ENCODE data around the gene POGZ.

- TF ChIP-seq EZH2 (IDR thresholded peaks at IDR 0.05; ENCODE audit: borderline replicate concordance, low read length): no peak
- TF ChIP-seq, protein P1, sequence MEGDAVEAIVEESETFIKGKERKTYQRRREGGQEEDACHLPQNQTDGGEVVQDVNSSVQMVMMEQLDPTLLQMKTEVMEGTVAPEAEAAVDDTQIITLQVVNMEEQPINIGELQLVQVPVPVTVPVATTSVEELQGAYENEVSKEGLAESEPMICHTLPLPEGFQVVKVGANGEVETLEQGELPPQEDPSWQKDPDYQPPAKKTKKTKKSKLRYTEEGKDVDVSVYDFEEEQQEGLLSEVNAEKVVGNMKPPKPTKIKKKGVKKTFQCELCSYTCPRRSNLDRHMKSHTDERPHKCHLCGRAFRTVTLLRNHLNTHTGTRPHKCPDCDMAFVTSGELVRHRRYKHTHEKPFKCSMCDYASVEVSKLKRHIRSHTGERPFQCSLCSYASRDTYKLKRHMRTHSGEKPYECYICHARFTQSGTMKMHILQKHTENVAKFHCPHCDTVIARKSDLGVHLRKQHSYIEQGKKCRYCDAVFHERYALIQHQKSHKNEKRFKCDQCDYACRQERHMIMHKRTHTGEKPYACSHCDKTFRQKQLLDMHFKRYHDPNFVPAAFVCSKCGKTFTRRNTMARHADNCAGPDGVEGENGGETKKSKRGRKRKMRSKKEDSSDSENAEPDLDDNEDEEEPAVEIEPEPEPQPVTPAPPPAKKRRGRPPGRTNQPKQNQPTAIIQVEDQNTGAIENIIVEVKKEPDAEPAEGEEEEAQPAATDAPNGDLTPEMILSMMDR (conservative IDR thresholded peaks at IDR 0.05 in 1 of 2, IDR thresholded peaks at IDR 0.05 in 1 of 2; ENCODE audit: extremely low read depth in 1 of 2, insufficient read depth in 1 of 2, low read depth in 1 of 2, low read length in 2 of 2): no peak
Measured at GRCh38 chr1:151455966-151456365, 3.3 kb downstream of the POGZ start.
